ENCODE data around the gene RNF2.

DNA sequence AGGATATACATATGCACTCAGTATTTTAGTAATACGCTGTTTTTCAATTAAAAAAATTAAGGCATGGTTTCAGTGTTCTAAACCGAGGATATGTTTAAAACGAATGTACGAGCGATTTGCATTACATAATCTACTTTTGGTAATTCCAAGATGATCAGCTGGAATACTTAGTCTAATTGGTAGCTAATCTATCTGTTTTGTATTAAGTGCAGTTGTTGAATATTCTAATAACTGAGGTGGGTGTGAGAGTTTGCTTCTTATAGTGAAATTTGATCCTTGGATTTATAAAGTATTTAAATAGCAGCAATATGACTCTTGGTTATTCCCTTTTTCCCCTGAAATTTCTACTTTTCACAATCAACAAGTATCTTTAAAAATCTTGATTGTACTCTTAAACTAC lies 1.3 kb downstream of the RNF2 start:
- TF ChIP-seq, protein P1, sequence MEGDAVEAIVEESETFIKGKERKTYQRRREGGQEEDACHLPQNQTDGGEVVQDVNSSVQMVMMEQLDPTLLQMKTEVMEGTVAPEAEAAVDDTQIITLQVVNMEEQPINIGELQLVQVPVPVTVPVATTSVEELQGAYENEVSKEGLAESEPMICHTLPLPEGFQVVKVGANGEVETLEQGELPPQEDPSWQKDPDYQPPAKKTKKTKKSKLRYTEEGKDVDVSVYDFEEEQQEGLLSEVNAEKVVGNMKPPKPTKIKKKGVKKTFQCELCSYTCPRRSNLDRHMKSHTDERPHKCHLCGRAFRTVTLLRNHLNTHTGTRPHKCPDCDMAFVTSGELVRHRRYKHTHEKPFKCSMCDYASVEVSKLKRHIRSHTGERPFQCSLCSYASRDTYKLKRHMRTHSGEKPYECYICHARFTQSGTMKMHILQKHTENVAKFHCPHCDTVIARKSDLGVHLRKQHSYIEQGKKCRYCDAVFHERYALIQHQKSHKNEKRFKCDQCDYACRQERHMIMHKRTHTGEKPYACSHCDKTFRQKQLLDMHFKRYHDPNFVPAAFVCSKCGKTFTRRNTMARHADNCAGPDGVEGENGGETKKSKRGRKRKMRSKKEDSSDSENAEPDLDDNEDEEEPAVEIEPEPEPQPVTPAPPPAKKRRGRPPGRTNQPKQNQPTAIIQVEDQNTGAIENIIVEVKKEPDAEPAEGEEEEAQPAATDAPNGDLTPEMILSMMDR (IDR thresholded peaks at IDR 0.05) = no peak
- no peak for TF ChIP-seq POLR2A (IDR thresholded peaks at IDR 0.05)
- no peak for TF ChIP-seq POLR2AphosphoS5 (IDR thresholded peaks at IDR 0.05)
- TF ChIP-seq EP300 (IDR thresholded peaks at IDR 0.05) = no peak

Data from suprapubic skin (tissue), 4 donors.